Ascending aorta (tissue), 2 donors: Measurements from ENCODE around the gene TULP3. TPM values are rescaled to one million over a fixed set of nuclear protein-coding genes. Genes with fewer than 3 reads are reported as not detected.
"Not testable (repeated sequence)": the region's sequence is repeated elsewhere in the genome, so short reads cannot be mapped to it uniquely, and the experiment has no call there.

ENCODE experiments used
- DNase-seq, 2 donors: peaks; one replicate each; pipeline ENCODE4 v3.0.0-alpha.2; 2019; ENCODE audit warnings: low spot score in 2 of 2
- H3K27ac ChIP-seq, 2 donors: fragments of 200-600 bp; sonication (generic); one replicate each; pipeline ENCODE4 v1.5.1; 2016 to 2017; ENCODE audit warnings: mild to moderate bottlenecking in 1 of 2
- H3K27me3 ChIP-seq: fragments of 200-600 bp; sonication (generic); one replicate; pipeline ENCODE4 v1.5.1; 2017
- H3K36me3 ChIP-seq, 2 donors: fragments of 200-600 bp; sonication (generic); one replicate each; pipeline ENCODE4 v1.5.1; 2016
- H3K4me1 ChIP-seq, 2 donors: fragments of 200-600 bp; sonication (generic); one replicate each; pipeline ENCODE4 v1.5.1; 2016 to 2017; ENCODE audit warnings: mild to moderate bottlenecking in 1 of 2
- H3K4me3 ChIP-seq, 2 donors: fragments of 200-600 bp; sonication (generic); one replicate each; pipeline ENCODE4 v1.5.1; 2016 to 2017; ENCODE audit warnings: mild to moderate bottlenecking in 1 of 2
- H3K9me3 ChIP-seq, 2 donors: fragments of 200-600 bp; sonication (generic); one replicate each; pipeline ENCODE4 v1.5.1; 2016
- intact Hi-C: fragments of 100-400 bp; cut with DNase I; formaldehyde crosslinking; loops from one replicate; pipeline ENCODE4 v1.15.1; 2023
- total RNA-seq: library from RNA; depleted of rRNA; stranded (reverse); fragments of >200 nt; gene quantifications from one replicate; pipeline ENCODE4 v1.1.0, GENCODE V29; 2016
- TF ChIP-seq, protein P1 (sequence below), 3 experiments: fragments of 200-600 bp in 2 of 3; fragments of 450-650 bp in 1 of 3; sonication (generic) in 2 of 3; IDR thresholded peaks; one replicate each; pipeline ENCODE4 v1.5.1; 2016 to 2019; ENCODE audit warnings: antibody characterized with exemption in 3 of 3, mild to moderate bottlenecking in 1 of 3, moderate library complexity in 1 of 3

Gene TULP3
- total RNA-seq, 1 donor from 2014 or later: 24.8 TPM

DNA sequence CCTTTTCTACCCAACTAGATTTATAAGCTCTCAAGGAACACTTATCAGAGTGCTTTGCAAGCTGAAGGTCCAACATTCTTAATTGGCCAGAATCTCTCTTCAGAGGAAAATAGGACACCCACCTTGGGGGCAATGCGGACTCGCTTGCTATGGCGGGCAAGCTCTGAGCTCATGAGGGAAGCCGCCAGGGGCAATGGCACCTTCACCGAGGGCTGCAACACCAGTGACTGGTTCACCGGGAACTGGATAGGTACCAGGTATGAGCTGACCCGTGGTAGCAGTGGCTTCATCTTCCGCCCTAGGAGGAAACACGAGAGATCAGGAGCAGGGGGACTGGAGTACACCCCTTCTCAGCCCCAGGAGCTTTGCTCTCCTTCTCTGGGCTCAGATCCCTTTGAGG is 26.5 kb upstream of the TULP3 start:
- no peak for DNase-seq
- H3K4me3 ChIP-seq: no peak overlapping the region
- TF ChIP-seq, protein P1, sequence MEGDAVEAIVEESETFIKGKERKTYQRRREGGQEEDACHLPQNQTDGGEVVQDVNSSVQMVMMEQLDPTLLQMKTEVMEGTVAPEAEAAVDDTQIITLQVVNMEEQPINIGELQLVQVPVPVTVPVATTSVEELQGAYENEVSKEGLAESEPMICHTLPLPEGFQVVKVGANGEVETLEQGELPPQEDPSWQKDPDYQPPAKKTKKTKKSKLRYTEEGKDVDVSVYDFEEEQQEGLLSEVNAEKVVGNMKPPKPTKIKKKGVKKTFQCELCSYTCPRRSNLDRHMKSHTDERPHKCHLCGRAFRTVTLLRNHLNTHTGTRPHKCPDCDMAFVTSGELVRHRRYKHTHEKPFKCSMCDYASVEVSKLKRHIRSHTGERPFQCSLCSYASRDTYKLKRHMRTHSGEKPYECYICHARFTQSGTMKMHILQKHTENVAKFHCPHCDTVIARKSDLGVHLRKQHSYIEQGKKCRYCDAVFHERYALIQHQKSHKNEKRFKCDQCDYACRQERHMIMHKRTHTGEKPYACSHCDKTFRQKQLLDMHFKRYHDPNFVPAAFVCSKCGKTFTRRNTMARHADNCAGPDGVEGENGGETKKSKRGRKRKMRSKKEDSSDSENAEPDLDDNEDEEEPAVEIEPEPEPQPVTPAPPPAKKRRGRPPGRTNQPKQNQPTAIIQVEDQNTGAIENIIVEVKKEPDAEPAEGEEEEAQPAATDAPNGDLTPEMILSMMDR (IDR thresholded peaks at IDR 0.05): no peak
- H3K4me1 ChIP-seq: no peaks in the 10 kb centered on the region
- H3K9me3 ChIP-seq: no peaks in the 10 kb centered on the region
- H3K27me3 ChIP-seq: no peaks in the 10 kb centered on the region
- intact Hi-C loops: no loop called here
- no peaks in the 10 kb centered on the region for H3K36me3 ChIP-seq
- H3K27ac ChIP-seq: no peak overlapping the region

DNA sequence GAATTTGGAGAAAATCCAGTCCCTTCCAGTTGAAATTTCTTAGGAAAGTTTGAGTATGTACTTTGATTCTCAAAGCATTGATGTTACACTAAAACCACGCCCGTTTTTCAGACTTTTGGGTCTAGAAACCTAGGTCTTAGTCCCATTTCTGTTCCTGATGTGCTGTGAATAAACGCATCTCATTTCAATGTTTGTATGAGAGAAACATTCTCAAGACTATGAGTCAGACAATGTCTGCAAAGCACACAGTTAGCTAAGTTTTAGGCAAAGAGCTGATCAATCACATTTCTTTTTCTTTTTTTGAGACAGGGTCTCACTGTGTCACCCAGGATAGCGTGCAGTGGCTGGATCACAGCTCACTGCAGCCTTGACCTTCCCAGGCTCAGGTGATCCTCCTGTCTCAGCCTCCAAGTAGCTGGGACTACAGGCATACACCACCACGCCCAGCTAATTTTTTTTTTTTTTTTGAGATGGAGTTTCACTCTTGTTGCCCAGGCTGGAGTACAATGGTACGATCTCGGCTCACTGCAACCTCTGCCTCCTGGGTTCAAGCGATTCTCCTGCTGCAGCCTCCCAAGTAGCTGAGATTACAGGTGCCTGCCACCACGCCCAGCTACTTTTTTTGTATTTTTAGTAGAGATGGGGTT is 21.6 kb upstream of the TULP3 start:
- H3K4me1 ChIP-seq, H3K36me3 ChIP-seq, H3K4me3 ChIP-seq, H3K27me3 ChIP-seq, DNase-seq, intact Hi-C loops, H3K27ac ChIP-seq, H3K9me3 ChIP-seq: not testable (repeated sequence)

DNA sequence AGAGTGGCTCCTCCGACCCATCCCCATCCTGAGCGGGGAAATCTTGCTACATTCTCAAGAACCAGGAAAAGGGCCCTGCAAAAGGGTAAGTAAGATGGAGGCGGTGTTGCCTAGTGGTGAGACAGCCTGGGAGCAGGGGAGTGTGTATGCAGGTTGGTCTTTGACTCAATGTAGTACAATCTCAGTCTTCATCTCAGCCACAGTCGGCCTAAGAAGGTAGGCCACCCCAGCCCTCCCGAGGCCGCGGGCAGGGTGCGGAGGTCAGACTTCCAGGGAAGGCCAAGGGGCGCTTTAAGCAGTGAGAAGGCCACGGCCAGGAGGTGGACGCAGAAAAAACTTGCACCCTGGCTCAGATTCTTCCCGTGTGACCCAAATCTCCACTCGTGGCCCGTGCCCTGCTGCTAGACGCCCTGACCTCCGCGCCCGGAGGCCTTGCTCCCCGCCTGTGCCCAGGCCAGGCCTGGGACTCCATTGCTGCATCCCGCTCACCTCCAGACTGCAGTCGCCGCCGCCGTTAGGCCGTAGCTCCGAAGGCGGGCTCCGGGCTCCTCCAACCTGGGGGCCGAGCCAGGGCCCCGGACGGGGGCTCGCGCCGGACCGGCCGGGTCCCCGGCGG is 14.2 kb upstream of the TULP3 start:
- H3K36me3 ChIP-seq: no peaks in the 10 kb centered on the region
- H3K27me3 ChIP-seq: no peaks in the 10 kb centered on the region
- peak overlapping the region; percentile 94 to 99 for H3K4me3 ChIP-seq
- no peak for DNase-seq
- peak overlapping the region in 1 of 2 donors; percentile 96 for H3K27ac ChIP-seq
- H3K9me3 ChIP-seq: no peaks in the 10 kb centered on the region
- peaks cover 0 to 16% of the 10 kb centered on the region in 2 donors for H3K4me1 ChIP-seq
- intact Hi-C loops: loop anchor here (1.0 to 5.0 kb wide), 2 partner anchors 14 to 81 kb away; partner anchors contain the start of genes TEAD4 and TULP3
- TF ChIP-seq, protein P1 (IDR thresholded peaks at IDR 0.05): no peak

DNA sequence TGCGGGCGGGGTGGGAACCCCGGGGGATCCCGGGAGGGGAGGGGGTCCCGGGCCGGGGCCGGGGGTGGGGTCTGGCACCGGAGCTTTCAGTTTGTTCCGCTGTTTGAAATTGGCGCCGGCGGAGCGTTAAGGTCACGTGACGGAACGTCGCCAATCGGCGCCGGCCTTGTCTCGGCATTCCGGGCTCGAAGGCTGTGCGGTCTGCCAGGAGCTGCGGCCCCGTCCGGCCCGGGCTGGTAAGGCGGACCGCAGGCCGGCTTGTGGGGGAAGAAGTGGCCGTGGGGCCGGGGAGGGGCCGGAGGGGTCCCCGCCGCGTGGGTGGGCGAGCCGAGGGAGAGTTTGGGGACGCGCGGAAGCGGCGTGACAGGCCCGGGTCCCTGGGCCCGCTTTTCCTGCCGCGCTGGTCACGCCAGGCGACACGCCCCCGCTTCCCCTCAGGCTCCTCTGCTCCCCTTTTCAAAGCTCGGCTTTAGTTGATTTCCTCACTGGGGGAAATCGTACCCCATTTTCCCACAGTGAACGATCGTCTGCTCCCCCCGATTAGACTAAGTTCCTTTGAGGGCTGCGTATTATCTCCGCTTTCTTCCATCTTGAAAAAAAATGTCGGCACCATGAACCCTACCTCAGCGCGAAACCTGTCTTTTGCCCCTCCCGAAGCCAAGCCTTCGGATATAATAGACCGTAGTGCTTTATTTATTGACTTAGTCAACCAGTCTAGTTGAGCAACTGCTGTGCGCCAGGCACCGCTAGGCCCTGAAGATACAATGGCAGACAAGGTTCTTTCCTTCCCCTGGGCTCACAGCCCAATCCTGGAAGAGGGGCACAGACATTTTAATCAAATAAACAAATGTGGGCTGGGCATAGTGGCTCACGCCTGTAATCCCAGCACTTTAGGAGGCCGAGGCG is 13.4 kb upstream of the TULP3 start, which contains the start of the genes FOXM1 and RHNO1:
TSS of gene FOXM1 (minus strand) at position 128 of the 906 bp plus-strand sequence. CDS start 2,696 bp downstream, outside the sequence.
TSS of gene RHNO1 (plus strand) at position 177 of the 906 bp plus-strand sequence. CDS start 8,144 bp downstream, outside the sequence.
- peaks cover 0 to 16% of the 10 kb centered on the region in 2 donors for H3K4me1 ChIP-seq
- peak within 1 kb of the TSS; percentile 94 to 99 for H3K4me3 ChIP-seq
- TF ChIP-seq, protein P1 (IDR thresholded peaks at IDR 0.05): peak in 2 of 3 experiments; percentile 23 to 28
- intact Hi-C loops: loop anchor here (1.0 to 5.0 kb wide), 2 partner anchors 13 to 80 kb away; partner anchors contain the start of genes TEAD4 and TULP3
- no peaks in the 10 kb centered on the region for H3K9me3 ChIP-seq
- H3K27ac ChIP-seq: peak within 1 kb of the TSS; percentile 91 to 96
- no peaks in the 10 kb centered on the region for H3K36me3 ChIP-seq
- no peaks in the 10 kb centered on the region for H3K27me3 ChIP-seq
- DNase-seq: peak; percentile 46 to 91

DNA sequence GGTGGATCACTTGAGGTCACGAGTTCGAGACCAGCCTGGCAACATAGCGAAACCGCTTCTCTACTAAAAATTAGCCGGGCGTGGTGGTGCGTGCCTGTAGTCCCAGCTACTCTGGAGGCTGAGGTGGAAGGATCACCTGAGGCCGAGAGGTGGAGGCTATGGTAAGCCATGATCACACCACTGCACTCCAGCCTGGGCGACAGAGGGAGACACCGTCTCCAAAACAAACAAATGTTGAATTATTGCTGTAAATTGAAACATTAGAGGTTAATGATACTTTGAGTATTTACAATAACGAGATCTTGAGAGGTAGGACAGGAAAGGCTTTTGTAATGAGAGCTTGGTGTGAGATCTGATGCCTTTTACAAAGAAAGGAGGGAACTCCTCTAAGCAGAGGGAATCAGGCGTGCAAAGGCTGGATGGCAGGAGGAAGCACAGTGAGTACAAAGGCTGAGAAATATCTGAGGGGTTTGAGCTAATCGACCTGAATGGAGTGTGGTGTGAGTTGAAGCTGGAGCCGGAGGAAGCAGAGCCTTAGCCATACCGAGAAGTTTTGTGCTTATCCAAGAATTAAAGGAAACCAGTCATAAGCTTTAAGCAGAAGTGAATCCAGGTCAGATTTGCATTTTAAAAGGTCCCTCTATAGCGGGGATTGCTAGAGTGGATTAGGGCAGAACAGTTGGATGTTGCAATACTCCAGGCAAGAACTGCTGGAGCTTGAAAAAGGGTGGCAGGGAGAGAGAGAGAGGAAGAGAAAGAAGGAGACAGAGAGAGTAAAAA is 12.5 kb upstream of the TULP3 start:
- Histone ChIP-seq H3K9me3 (no peaks in the 10 kb centered on the region), H3K27me3 (no peaks in the 10 kb centered on the region), H3K4me1 (peaks cover 0 to 16% of the 10 kb centered on the region in 2 donors), H3K36me3 (no peaks in the 10 kb centered on the region), H3K27ac (peak overlapping the region; percentile 91 to 96), H3K4me3 (peak overlapping the region; percentile 94 to 99)
- TF ChIP-seq, protein P1 (IDR thresholded peaks at IDR 0.05): no peak
- DNase-seq: no peak
- intact Hi-C loops: loop anchor here (1.0 to 5.0 kb wide), 2 partner anchors 12 to 79 kb away; partner anchors contain the start of genes TEAD4 and TULP3
